GM23338 (cell line): ENCODE data around the gene SNCB.

ENCODE experiments used
- CREB1 ChIP-seq: fragments of 250-450 bp; sonication (Bioruptor Pico); IDR thresholded peaks from 2 replicates; pipeline ENCODE4 v1.5.0; 2020; ENCODE audit warnings: low read depth, mild to moderate bottlenecking, moderate library complexity
- CTCF ChIP-seq, 2 experiments: fragments of 200-600 bp in 1 of 2; sonication (generic) in 1 of 2; conservative IDR thresholded peaks; 2 replicates each; pipeline versions ENCODE4 v1.5.1 to v1.6.1; 2016 to 2017; ENCODE audit warnings: antibody characterized with exemption in 2 of 2, low read depth in 2 of 2, mild to moderate bottlenecking in 2 of 2, moderate library complexity in 1 of 2
- EZH2 ChIP-seq: fragments of 200-600 bp; sonication (generic); IDR thresholded peaks from one replicate; pipeline ENCODE4 v1.8.0; 2017; ENCODE audit warnings: antibody characterized with exemption, mild to moderate bottlenecking, low read depth; ENCODE audit not compliant: unreplicated experiment
- EZH2phosphoT487 ChIP-seq: fragments of 200-600 bp; sonication (generic); IDR thresholded peaks from one replicate; pipeline ENCODE4 v1.8.1; 2018; ENCODE audit warnings: antibody characterized with exemption; ENCODE audit not compliant: unreplicated experiment
- JUNB ChIP-seq: IDR thresholded peaks from one replicate; pipeline ENCODE4 v1.6.1; 2016; ENCODE audit warnings: antibody characterized with exemption; ENCODE audit not compliant: unreplicated experiment
- POLR2AphosphoS5 ChIP-seq: IDR thresholded peaks from 2 replicates; pipeline ENCODE4 v1.6.1; 2016; ENCODE audit warnings: antibody characterized with exemption, low read depth
- REST ChIP-seq: IDR thresholded peaks from one replicate; pipeline ENCODE4 v1.6.1; 2018; ENCODE audit warnings: antibody characterized with exemption; ENCODE audit not compliant: unreplicated experiment
- TF ChIP-seq, protein P1 (sequence below): IDR thresholded peaks from 2 replicates; pipeline ENCODE4 v1.6.1; 2016; ENCODE audit warnings: antibody characterized with exemption

DNA sequence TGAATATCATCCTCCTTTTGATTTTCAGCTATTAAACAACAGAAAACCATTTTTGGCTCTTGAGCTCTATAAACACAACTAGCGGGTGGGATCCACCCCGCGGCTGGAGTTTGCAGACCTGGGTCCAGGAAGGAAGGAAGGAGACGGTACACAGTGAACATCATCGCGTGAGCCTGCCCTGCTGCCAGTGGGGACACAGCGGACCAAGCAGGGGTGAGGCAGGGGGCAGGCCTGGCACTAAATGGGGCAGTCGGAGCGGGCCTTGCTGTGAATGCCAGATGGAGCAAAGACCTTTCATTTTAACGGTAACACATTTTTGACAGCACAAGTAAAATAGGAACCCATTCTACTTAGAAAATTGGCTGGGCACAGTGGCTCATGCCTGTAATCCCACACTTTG, 31.3 kb upstream of the SNCB start:
- TF ChIP-seq POLR2AphosphoS5 (no peak), CTCF (conservative IDR thresholded peaks at IDR 0.05; ENCODE audit: low read depth in 2 of 2) (no peak), JUNB (no peak), EZH2 (no peak), CREB1 (CRISPR knock-in tag) (no peak), REST (no peak), EZH2phosphoT487 (no peak)
- TF ChIP-seq, protein P1, sequence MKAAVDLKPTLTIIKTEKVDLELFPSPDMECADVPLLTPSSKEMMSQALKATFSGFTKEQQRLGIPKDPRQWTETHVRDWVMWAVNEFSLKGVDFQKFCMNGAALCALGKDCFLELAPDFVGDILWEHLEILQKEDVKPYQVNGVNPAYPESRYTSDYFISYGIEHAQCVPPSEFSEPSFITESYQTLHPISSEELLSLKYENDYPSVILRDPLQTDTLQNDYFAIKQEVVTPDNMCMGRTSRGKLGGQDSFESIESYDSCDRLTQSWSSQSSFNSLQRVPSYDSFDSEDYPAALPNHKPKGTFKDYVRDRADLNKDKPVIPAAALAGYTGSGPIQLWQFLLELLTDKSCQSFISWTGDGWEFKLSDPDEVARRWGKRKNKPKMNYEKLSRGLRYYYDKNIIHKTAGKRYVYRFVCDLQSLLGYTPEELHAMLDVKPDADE = no peak
